Endothelial cell of umbilical vein (primary cell): ENCODE measurements around the gene RFLNA. TPM values are rescaled to one million over a fixed set of nuclear protein-coding genes. Genes with fewer than 3 reads are reported as not detected.

ENCODE experiments used
- BruUV-seq: library from RNA; stranded (reverse); fragments of 400-500 nt; replicated peaks from 2 replicates; lab custom pipeline; 2021; lab: Mats Ljungman, UMichigan
- CTCF ChIA-PET: fragments of 300-600, 350-600 bp; sonication (Branson Sonifier 250); formaldehyde crosslinking; loops from one replicate; lab custom pipeline; 2021; ENCODE audit warnings: antibody characterized with exemption, inconsistent platforms; lab: Charles Lee
- POLR2A ChIA-PET: fragments of 300-600, 350-600 bp; sonication (Branson Sonifier 250); formaldehyde crosslinking; loops from one replicate; lab custom pipeline; 2021; ENCODE audit warnings: antibody characterized with exemption, inconsistent platforms; lab: Charles Lee
- DNase-seq: peaks from one replicate; pipeline ENCODE4 v3.0.0-alpha.2; 2011; ENCODE audit warnings: low read depth, low spot score
- FAIRE-seq: peaks from 2 replicates; lab custom pipeline; 2011; peaks lifted over from hg19 to GRCh38; lab: Jason Lieb, UNC
- H2AFZ ChIP-seq: 2 replicates; pipeline ENCODE4 v1.6.0; 2012; ENCODE audit warnings: low read depth, low read length, control low read depth, inconsistent platforms
- H3K27ac ChIP-seq: 2 replicates; pipeline ENCODE4 v1.5.1; 2011; ENCODE audit warnings: low read depth, mild to moderate bottlenecking, control low read depth, low read length, moderate library complexity; ENCODE audit not compliant: insufficient read depth
- H3K27me3 ChIP-seq, 2 experiments: 2 replicates each; pipeline versions ENCODE4 v1.6.0 to v1.6.1; 2011; ENCODE audit warnings: low read length in 2 of 2, mixed read lengths in 1 of 2; ENCODE audit not compliant: control insufficient read depth in 2 of 2, insufficient read depth in 2 of 2
- H3K36me3 ChIP-seq, 2 experiments: 2 replicates in 1 of 2; 3 replicates in 1 of 2; pipeline ENCODE4 v1.5.1; 2011; ENCODE audit warnings: low read length in 2 of 2, mild to moderate bottlenecking in 1 of 2, moderate library complexity in 1 of 2; ENCODE audit not compliant: control insufficient read depth in 2 of 2, insufficient read depth in 2 of 2; ENCODE audit errors: extremely low read depth in 1 of 2
- H3K4me1 ChIP-seq: 3 replicates; pipeline ENCODE4 v1.5.1; 2011; ENCODE audit warnings: mild to moderate bottlenecking, low read length; ENCODE audit not compliant: control insufficient read depth, insufficient read depth; ENCODE audit errors: extremely low read depth
- H3K4me2 ChIP-seq: 2 replicates; pipeline ENCODE4 v1.6.1; 2011; ENCODE audit warnings: low read length, control low read depth, mixed read lengths; ENCODE audit not compliant: insufficient read depth
- H3K4me3 ChIP-seq, 3 experiments: fragments of 200-600 bp in 1 of 3; sonication (generic), shearing (Covaris generic) in 1 of 3; replicated peaks in 1 of 3; 2 replicates each; pipeline ENCODE4 v1.5.1; 2011 to 2016; ENCODE audit warnings: control low read depth in 3 of 3, low read length in 3 of 3, mild to moderate bottlenecking in 2 of 3, inconsistent platforms in 1 of 3, low read depth in 1 of 3, moderate library complexity in 1 of 3; ENCODE audit not compliant: insufficient read depth in 1 of 3
- H3K79me2 ChIP-seq: 2 replicates; pipeline ENCODE4 v1.6.0; 2012; ENCODE audit warnings: low read length, inconsistent platforms; ENCODE audit not compliant: control insufficient read depth, insufficient read depth
- H3K9ac ChIP-seq: replicated peaks from 2 replicates; pipeline ENCODE3; 2011; ENCODE audit warnings: low read length, control low read depth; ENCODE audit not compliant: insufficient read depth; ENCODE audit errors: extremely low read depth
- H3K9me1 ChIP-seq: replicated peaks from 3 replicates; pipeline ENCODE4 v1.6.0; 2011; ENCODE audit warnings: mild to moderate bottlenecking, low read length; ENCODE audit not compliant: control insufficient read depth, insufficient read depth; ENCODE audit errors: extremely low read depth
- H3K9me3 ChIP-seq: replicated peaks from 2 replicates; pipeline ENCODE4 v1.5.1; 2012; ENCODE audit warnings: low read length, inconsistent platforms; ENCODE audit not compliant: control insufficient read depth, insufficient read depth
- H4K20me1 ChIP-seq: replicated peaks from 2 replicates; pipeline ENCODE3; 2011; ENCODE audit warnings: mild to moderate bottlenecking, low read length; ENCODE audit not compliant: control insufficient read depth, insufficient read depth; ENCODE audit errors: extremely low read depth
- CTCF ChIP-seq, 2 donors: IDR thresholded peaks; 1 replicate in 1 of 2; 2 replicates in 1 of 2; pipeline ENCODE4 v1.5.1; 2011; ENCODE audit warnings: low read length in 2 of 2, mild to moderate bottlenecking in 2 of 2, moderate library complexity in 2 of 2, control low read depth in 1 of 2, inconsistent platforms in 1 of 2, low read depth in 1 of 2; ENCODE audit not compliant: insufficient read depth in 1 of 2; ENCODE audit errors: extremely low read depth in 1 of 2
- EZH2 ChIP-seq: IDR thresholded peaks from 2 replicates; pipeline ENCODE4 v1.6.1; 2012; ENCODE audit warnings: borderline replicate concordance, low read depth, mild to moderate bottlenecking, moderate library complexity, low read length, inconsistent platforms; ENCODE audit not compliant: severe bottlenecking
- FOS ChIP-seq: IDR thresholded peaks from 2 replicates; pipeline ENCODE4 v1.6.1; 2011; ENCODE audit warnings: mild to moderate bottlenecking, low read length, moderate library complexity, borderline replicate concordance; ENCODE audit not compliant: insufficient read depth
- GATA2 ChIP-seq: IDR thresholded peaks from 2 replicates; pipeline ENCODE4 v1.7.0; 2011; ENCODE audit warnings: low read depth, mild to moderate bottlenecking, moderate library complexity, mixed read lengths, low read length; ENCODE audit not compliant: insufficient read length, insufficient read depth
- JUN ChIP-seq: IDR thresholded peaks from 2 replicates; pipeline ENCODE4 v1.6.1; 2011; ENCODE audit warnings: borderline replicate concordance, low read depth; ENCODE audit not compliant: insufficient read length, insufficient read depth
- MAX ChIP-seq: IDR thresholded peaks from 2 replicates; pipeline ENCODE4 v1.6.1; 2011; ENCODE audit not compliant: insufficient read depth, insufficient read length
- MYC ChIP-seq: IDR thresholded peaks from one replicate; pipeline ENCODE4 v1.6.1; 2011; ENCODE audit warnings: mild to moderate bottlenecking, low read depth, low read length
- POLR2A ChIP-seq: IDR thresholded peaks from 2 replicates; pipeline ENCODE4 v1.6.1; 2012; ENCODE audit warnings: low read depth, mild to moderate bottlenecking, control low read depth, low read length
- POLR2AphosphoS5 ChIP-seq: IDR thresholded peaks from 2 replicates; pipeline ENCODE4 v1.6.1; 2012; ENCODE audit warnings: low read depth, mild to moderate bottlenecking, control low read depth, low read length, moderate library complexity; ENCODE audit not compliant: insufficient read depth
- dilution Hi-C: fragments of 300-500 bp; cut with MboI; formaldehyde crosslinking; loops from one replicate; pipeline ENCODE4 v1.15.0; 2019; ENCODE audit warnings: low sequenced_read_pairs; ENCODE audit not compliant: extremely low pct_ligation_motif_present
- intact Hi-C: fragments of 100-400 bp; cut with micrococcal nuclease; formaldehyde crosslinking; loops from one replicate; pipeline ENCODE4 v1.10.0; 2022
- polyA plus RNA-seq, 4 experiments: library from polyadenylated mRNA; depleted of rRNA in 3 of 4; stranded (reverse) in 3 of 4; unstranded in 1 of 4; fragments of >200 nt; gene quantifications; 2 replicates each; pipeline versions ENCODE4 v1.2.1 to v1.2.3, GENCODE V29; 2011 to 2012; ENCODE audit warnings: missing spikeins in 1 of 4
- total RNA-seq: library from RNA; stranded (reverse); gene quantifications from 2 replicates; pipeline ENCODE4 v1.2.3, GENCODE V29; 2021

Gene RFLNA
- total and polyA plus RNA-seq, 2 donors (not counting 3 experiments of a cell fraction or from before 2014, with no cell fraction given) = 19.7 to 24.5 TPM

GRCh38 chr12:124321040-124321481 is 26.2 kb downstream of the RFLNA start:
- TF ChIP-seq POLR2AphosphoS5 (peak; percentile 54), EZH2 (no peak), CTCF (IDR thresholded peaks at IDR 0.05; ENCODE audit: extremely low read depth in 1 of 2, insufficient read depth in 1 of 2, low read depth in 1 of 2, low read length in 2 of 2) (peak; percentile 94 to 98), MYC (no peak), MAX (no peak), FOS (no peak), POLR2A (peak; percentile 36), GATA2 (no peak), JUN (no peak)
- Histone ChIP-seq H3K9me3 (peaks cover 11% of the 10 kb centered on the region), H3K4me1 (no peaks in the 10 kb centered on the region), H2AFZ (no peak overlapping the region), H3K36me3 (peaks cover 14 to 16% of the 10 kb centered on the region in 2 experiments), H3K4me3 (no peak overlapping the region), H3K27ac (no peak overlapping the region), H3K27me3 (no peaks in the 10 kb centered on the region), H3K9ac (no peak overlapping the region), H3K4me2 (no peak overlapping the region), H3K79me2 (no peaks in the 10 kb centered on the region), H3K9me1 (no peaks in the 10 kb centered on the region), H4K20me1 (no peaks in the 10 kb centered on the region)
- no TSS peak for BruUV-seq
- intact Hi-C loops = loop anchor here (1.0 to 10.0 kb wide), 3 partner anchors 267 to 454 kb away; no protein-coding TSS in a partner anchor
- POLR2A ChIA-PET = no interaction called here
- CTCF ChIA-PET = interaction anchor here (1.0 to 8.8 kb wide), 4 partner anchors 12 to 288 kb away, joined by 4 to 169 read pairs (median 39); no protein-coding TSS in a partner anchor
- FAIRE-seq (peak; percentile 89), DNase-seq (peak; percentile 59)
- dilution Hi-C loops = no loop called here
